ENCODE data around the gene KMT5B. TPM values are rescaled to one million over a fixed set of nuclear protein-coding genes. Genes with fewer than 3 reads are reported as not detected.

KMT5B gene
- total and polyA plus RNA-seq, 2 donors (not counting 1 experiment from before 2014, with no cell fraction given): 13.4 to 77.8 TPM

Other genes starting within 250 kb of the KMT5B start
- gene UNC93B1, start 209.2 kb downstream of the KMT5B start, total RNA-seq: 114 and 123 TPM in 2 replicates
- 308 and 342 TPM in 2 replicates for gene UNC93B1, start 209.2 kb downstream of the KMT5B start, polyA plus RNA-seq
- gene ALDH3B1, start 203.0 kb downstream of the KMT5B start, total RNA-seq: 0.39 and 0.81 TPM in 2 replicates
- gene ALDH3B1, start 203.0 kb downstream of the KMT5B start, polyA plus RNA-seq: 0.74 and 0.81 TPM in 2 replicates
- 73.9 and 75.2 TPM in 2 replicates for gene NDUFS8, start 182.6 kb downstream of the KMT5B start, total RNA-seq
- 69.6 and 84.6 TPM in 2 replicates for gene NDUFS8, start 182.6 kb downstream of the KMT5B start, polyA plus RNA-seq
- gene TCIRG1, start 174.3 kb downstream of the KMT5B start, total RNA-seq: 305 and 306 TPM in 2 replicates
- 703 and 725 TPM in 2 replicates for gene TCIRG1, start 174.3 kb downstream of the KMT5B start, polyA plus RNA-seq
- gene CHKA, start 91.9 kb downstream of the KMT5B start, total RNA-seq: 20.6 and 24.9 TPM in 2 replicates
- gene CHKA, start 91.9 kb downstream of the KMT5B start, polyA plus RNA-seq: 10.6 and 21.7 TPM in 2 replicates
- gene C11orf24, start 58.7 kb upstream of the KMT5B start, total RNA-seq: 81.8 and 88.6 TPM in 2 replicates
- 94.2 and 94.7 TPM in 2 replicates for gene C11orf24, start 58.7 kb upstream of the KMT5B start, polyA plus RNA-seq
- 13.9 and 15.7 TPM in 2 replicates for gene LRP5, start 99.3 kb upstream of the KMT5B start, total RNA-seq
- 1.7 and 2.4 TPM in 2 replicates for gene LRP5, start 99.3 kb upstream of the KMT5B start, polyA plus RNA-seq
- gene PPP6R3, start 247.5 kb upstream of the KMT5B start, total RNA-seq: 159 and 175 TPM in 2 replicates
- 48.5 and 65.2 TPM in 2 replicates for gene PPP6R3, start 247.5 kb upstream of the KMT5B start, polyA plus RNA-seq

Measured in B cell (primary cell).